Activated naive CD4-positive, alpha-beta T cell treated with anti-CD3 and anti-CD28 coated beads, Interleukin-2, amount 50 U/mL, for 16 hours (primary cell): ENCODE measurements around the gene SF1.

Experiments
- DNase-seq: peaks from one replicate; pipeline ENCODE4 v3.0.0-alpha.2; 2020

Gene SF1

DNA sequence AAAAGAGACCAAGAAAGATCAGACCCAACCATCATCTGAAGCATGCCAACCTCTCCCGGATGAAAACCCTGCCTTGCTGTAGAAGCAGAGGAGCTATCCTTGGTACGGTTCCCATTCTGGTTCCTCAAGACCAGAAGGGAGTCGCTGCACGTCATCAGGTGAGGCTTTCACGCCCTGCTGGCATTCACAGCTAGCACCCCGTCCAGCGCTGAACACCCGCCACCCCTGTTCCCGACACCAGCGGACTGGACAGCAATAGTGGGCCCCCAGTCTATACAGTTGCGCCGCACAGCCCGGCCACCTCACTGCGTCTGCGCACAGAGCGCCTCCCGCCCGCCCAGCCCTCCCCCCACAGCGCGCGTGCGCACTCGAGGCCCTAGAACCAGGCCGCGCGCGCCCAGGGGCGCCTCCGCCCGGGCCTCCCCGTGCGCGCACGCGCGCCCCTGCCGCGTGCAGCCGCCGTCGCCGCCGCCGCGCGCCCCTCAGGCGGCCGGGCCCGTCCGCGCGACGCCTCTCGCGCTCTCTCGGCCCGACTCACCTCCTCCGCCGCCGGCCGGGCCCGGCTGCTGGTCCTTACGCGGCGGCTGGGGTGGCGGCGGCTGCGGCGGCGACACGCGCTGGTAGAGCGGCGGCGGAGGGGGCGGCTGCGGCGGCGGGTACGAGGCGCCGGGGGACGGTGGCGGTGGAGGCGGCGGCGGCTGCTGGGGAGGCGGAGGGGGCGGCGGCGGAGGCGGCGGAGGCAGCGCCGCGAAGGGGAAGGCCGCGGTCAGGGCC is 706 bp downstream of the SF1 start:
- DNase-seq, result peak; percentile 83

DNA sequence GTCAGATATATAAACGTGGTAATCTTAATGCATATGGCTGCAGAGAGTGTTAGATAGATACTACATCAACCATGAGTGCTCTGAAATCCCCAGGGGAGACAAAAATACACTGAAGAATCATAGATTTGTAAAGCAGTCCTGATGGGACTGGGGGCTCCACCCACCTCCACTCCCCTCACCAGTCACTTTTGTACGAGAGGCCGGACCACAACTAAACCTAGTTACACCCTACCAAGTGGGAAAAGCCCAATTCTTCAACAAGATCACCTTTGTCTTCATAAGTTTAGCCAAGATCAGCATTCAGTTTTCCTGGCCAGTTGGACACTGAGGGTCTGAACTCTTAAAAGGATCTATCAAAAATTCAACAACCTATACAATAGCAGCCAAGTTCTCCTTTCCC is 1.5 kb downstream of the SF1 start:
- no peak for DNase-seq

DNA sequence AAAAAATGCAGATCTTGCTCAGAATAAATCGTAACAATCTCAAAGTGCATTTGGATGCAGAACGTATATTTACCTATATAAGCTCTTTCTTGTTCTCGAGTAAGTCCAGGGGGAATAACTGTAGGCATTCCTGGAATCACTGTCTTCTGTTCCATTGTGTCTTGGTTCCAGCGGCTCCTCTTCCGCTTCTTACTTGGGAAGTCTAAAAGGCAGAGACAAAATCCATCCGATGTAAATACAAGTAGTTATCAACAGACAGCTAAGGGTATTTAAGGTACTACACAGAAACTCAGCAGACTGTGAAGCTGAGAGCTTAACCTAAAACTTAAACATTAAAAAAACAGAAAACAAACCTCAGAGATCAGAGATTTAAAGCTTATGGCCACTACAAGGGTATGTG is 1.9 kb downstream of the SF1 start:
- no peak for DNase-seq

DNA sequence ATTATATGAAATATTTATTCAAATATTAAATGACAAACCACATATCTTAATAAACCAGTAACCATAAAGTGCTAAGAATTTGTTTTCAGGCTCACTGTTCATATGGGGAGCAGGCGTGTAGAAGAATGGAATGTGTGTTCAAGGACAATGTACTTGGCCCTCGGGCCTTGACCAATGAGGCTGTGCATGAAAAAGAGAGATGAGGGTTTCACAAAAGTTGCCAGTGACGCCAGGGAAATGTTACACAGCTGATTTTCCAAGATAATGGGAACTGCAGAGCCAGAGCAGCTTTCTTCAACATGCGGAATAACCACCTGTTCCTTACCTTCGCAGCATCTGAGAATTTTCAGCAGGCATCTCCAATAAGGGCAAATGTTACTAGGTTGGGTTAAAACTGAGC is 4.2 kb downstream of the SF1 start:
- no peak for DNase-seq

DNA sequence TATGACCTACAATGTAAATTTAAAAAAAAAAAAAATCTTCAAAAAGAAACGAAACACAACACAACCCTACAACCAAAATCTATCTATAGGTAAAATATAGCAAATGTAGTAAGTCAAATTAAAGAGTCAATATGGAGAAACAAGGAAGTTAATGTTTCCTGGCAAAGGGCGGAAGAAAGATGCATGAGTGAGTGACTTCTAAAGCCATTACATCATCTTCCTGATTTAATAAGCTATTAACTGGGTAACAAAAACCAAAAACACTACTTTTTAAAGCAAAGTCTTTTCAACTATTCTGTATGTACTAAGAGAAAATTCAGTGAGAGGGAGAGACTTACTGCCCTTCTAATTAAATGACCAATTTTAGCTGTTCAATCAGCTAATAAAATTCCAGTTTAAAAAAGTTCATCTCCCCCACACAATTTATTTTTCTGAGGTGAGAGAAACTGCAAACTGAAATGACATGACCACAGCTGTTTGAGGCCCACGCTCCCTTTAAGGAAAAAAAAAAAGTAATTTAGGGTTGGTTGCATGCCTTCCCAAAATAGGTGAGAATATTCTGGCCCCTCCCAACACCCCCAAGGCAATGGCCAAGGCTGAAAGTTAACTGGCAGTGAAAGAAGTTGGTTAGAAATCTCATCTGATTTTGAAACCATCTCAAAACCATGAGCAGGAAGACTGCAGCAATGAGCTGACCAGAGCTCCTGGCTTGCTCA is 5.9 kb downstream of the SF1 start:
- no peak for DNase-seq

DNA sequence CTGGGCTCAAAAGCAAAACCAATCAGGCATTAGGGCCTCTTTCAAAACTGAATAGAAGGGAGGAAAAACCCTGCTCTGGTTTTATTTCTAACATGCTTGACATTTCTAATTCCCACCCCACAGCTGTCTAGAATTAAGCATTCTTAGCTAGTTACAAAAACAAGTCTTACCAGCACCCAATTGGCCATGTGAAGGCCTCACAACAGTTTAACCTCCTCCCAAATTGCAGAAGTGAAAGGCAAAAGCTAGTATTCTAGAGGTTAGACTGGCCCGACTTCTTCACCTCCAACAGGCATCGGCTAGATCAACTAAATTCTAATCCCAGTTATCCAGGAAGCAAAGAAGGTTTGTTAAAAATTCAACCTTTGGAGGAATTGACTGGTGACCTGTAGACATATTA is 6.5 kb downstream of the SF1 start:
- DNase-seq, result no peak

DNA sequence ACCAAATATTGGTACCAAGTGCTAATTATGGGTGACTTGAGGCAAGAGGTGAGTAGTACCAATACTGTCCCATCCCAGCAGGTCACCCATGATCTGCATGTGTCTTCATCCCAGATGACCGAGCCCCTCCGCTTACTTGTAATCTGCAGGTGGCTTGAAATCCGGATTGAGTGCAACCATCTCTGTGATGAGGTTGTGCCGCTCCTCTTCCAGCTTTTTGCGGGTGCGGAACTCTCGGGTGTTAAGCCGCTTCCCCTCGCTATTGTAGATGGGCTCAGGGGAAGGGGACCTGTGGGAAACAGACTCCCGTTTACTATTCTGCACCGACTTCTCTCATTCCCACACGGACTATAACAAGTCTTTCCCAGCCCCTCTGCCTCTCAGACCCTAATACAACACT is 8.2 kb downstream of the SF1 start:
- DNase-seq, result no peak

DNA sequence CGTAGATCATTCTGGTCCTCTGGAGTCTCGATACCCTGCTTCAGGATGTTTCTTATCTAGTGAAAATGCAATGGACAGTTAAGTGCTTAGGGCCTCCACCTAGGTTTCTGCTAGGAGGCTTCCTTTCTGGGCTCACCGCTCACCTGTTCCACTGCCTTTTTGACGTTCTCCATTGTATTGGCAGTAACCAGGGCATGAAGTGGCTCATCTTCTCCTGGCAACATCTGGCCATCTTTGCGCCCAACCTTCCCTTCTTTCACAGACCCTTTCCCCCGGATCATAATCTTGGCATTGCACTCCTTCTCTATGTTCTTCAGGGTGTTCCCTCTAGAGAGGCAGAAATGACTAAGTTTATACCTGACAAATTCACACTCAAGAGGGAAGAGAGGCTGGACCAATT is 9.1 kb downstream of the SF1 start:
- no peak for DNase-seq

DNA sequence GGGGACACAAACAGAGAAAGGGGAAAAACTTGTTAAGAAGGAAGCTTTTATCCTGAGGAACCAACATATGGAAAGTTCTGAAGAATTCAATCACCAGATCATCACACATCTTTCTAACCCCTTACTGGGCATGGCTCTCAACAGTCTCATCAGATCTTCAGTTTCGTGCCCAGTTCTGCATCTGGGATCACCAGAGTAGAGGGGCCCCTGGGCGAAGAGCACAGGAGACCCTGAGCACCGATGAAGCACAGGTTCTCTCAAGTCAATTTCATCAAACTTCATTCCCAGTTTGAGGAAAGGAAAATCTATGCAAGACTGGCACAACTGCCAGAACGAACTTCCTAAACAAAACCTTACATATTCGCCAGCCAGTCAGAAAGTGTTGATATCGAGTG is 10.0 kb downstream of the SF1 start:
- DNase-seq, result no peak

DNA sequence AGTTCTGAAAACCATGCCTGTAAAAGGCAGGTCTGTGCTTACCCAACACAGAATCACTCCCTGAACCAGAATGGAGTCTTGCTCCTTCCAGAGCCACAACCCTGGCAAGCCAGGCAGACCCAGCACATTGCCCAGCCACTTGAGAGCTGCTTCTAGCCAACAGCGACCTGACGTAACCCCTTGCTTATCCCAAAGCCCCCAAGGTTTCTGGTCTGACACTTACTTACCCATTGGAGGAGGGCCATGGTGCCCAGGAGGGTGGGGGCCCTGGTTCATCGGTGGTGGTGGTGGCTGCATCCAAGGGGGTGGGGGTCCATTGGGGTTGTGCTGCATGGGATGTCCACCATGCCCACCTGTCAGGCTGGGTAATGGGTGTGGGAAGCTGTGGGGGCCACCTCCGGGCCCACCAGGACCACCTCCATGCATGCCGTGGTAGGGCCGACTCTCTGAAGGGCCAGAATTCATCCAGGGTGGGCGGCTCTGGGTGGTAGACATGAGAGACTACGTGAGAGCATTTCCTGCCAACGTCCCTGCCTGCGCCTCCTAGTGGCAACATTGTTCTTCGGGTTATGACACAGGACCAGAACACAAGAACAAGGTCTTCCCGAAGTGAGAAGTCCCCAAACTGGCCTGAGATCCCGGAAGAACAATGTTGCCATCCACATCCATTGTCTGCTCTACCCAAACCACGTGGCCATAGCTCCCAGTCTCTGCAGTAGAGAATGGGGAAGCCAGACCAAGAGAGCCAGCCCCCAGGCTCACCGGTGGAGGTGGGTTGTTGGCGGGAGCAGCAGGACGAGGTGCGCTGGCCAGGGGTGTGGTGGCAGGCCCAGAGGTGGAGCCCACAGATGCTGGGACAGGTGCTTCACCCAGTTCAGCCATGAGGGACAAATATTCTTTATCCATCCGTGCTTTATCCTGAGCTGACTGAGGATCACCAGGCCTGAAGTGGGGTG is 10.7 kb downstream of the SF1 start:
- DNase-seq, result peak; percentile 80

DNA sequence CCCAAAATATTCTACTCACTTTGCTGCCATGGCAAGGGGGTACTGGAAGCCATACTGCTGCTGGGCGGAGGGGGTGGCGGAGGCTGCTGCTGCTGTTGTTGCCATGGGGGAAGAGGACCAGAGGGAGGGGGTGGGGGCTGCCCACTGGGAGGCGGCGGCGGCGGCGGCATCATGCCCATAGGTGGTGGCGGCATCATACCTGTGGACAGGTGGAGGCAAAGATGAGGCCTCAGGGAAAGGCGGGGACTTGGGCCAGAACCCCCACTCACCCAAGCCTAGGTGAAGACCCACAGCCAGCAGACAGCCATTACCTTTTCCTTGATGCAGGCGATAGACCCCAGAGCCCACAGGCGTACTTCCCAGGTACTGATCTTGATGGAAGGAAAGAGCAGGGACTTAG is 11.5 kb downstream of the SF1 start:
- DNase-seq, result no peak

DNA sequence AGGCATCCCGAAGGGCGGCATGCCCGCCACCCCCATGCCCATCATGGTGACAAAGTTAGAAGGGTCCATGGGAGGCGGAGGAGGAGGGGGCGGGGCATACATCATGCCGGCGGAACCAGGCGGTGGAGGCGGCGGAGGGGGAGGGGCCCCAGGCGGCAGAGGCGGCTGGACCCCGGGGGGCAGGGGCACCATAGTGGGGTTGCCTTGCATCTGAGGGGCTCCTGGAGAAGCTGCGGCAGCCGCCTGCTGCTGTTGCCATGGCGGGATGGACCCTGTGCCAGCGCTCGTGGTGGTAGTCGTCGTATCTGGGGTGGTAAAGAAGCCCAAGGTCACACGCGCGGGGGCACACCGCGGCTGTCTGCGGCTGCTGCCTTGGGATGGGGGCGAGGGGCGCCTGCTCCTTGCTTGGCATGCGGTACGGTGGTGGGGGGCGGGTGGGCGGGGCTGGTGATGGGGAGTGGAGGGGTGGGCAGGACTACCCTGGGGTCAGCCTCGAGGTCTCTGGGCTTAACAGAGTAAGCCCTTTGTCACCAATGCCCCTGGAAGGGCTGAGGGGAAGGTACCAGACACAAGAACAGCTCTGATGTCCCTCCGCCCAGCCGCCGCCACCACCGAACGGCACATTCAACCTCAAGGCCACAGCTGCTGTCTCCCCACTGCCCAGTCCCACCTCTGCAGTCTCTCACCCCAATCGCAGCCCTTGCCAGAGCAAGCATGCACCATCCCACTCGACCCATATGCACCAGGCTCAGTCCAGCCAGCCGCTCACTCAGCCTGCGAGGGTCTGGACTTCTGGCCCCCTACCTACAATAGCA is 12.3 kb downstream of the SF1 start:
- no peak for DNase-seq

DNA sequence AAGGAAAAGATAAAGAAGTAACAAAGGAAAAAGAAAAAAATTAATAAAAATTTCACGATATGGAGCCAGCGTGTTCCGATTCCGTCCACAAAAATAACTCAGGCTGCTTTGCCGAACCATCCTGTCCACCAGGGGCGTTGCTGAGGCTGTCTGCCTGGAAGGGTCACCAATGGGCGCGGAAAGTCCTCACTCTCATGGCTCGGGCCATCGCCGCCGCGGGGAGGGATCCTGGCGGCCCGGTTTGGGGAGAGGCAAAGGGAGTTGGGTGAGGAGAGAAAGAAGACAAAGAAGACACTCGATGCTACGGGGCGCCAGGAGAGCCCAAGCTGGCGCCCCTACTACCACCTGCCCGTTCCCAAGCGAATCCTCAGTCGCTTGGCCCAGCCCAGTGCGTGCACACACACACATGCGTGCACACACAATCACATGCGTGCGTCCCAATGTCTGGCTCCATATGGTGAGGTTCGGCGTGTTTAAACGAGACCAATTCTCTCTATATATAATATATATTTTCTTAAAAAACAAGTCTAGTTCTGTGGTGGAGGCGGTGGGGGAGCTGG is 13.0 kb downstream of the SF1 start:
- no peak for DNase-seq

DNA sequence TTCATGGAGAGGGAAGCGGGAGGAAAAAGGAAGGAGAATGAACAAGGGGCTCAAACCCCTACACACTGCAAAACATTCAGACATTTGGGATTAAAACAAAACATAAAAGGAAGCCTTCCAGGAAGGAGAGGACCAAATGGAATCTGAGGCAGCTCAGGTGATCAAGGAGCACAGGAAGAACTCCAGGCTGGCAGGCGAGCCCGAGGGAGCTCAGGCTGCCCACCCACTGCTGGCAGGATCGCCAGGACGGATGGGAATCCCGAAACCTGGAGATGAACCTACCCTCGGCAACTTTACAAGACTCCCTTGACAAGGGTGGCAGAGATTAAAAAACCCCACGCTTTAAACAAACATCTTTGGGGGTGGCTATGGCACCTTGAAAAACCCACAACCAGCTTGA is 13.6 kb downstream of the SF1 start:
- no peak for DNase-seq

DNA sequence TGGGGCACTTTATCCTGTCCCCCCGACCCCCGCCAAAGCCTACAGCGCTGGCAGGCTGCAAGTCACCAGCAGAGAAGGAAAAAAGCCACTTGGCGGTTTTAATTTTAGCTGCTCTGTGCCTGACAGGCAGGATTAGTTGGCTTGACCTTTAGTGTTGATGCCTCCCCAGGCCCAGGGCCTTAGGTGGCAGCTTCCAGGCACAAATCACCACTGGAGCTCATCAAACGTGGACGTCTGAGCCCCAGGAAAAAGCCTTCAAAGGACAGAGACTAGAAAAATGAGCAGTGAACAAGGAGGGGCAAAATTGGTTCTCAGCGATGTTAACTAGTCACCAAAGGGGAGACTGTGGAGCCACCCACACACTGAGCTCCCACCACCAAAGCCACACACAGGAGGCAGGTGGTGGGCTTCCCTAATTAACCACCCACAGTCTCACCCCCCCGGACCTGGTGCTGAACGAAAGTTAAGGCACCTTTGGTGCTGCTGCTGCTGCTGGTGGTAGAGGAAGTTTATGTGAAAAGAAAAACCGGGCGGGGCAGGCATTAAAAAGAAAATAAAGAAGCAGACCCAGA is 14.2 kb downstream of the SF1 start:
- peak; percentile 55 for DNase-seq

DNA sequence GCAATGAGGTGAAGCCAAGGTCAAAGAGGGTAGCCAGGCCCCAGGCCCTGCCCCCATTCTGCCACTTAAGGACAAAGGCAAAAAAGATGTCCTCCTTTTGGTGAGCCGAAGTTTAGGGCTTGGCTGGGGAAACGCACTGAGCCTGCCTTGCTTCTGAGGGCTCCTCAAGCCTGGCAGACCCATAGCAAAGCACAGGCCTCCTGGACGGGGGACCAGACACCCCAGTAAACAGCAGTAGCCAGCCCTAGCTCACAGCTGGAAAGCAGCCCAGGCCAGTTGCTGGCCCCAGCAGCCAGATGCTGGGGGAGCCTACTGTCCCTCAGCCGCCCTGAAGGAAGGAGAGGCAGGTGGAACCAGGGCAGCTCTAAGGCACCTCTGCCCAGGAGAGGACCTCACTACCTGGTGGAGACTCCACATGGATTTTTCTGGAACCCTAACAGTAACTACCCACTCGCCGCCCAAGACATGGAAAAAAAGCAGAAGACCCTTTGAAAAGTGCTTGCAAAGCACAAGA is 14.8 kb downstream of the SF1 start:
- DNase-seq, result no peak

DNA sequence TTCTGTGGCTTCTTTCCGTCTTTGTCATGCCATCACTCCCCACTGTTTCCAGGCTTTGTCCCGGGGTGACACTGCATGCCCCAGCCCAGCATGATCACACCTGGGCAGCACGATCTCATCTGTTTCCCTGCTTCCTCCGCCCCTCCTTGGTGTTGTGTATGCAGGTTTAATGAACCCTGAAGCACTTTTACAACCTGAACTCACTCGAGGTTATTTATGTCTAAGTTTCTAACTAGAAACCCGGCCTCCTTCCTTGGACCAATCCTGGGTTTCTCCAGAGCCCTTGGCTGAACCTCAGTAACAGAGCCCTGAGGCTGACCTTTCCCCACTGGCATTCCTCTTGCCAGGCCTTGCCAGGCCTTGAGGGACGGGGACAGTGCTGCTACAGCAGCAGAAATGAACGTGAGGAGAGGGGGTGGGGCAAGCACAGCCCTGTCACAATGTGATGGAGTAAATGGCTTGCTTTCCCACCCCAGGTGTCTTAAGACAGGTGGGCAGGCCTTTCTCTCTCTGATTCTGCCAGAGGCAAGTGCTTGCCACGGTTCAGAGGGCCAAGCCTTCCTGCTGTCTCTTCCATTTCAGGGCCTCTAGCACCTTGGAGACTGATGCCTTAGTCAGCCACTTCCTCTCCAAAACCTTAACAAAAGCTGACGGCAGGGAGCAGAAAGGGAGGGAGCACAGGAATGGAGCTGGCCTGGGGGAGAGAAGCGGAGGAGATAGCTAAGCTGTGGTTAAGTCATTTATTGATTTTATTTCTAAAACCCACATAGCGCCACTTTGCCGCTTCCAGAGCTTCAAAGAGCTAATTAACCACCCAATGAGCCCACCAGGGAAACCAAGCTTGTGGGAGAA is 15.4 kb downstream of the SF1 start:
- no peak for DNase-seq

DNA sequence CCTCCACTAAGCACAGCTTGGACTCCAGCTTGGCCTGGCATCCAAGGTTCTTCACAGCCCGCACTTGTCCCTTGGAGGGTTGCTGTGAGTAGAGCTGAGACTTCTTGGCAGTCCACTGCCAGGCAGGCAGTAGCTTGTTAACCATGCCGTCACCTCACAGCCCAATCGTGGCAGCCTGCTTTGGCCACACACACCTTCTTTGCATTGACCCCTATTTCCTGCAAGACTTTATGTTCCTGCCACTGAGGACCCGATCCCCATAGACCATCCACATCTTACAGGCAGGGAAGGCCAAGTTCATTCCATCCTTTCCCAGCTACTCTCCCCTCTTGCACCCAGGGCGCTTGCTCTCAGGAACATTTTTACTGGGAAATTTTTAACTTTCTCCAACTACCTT is 16.1 kb downstream of the SF1 start:
- DNase-seq, result no peak

DNA sequence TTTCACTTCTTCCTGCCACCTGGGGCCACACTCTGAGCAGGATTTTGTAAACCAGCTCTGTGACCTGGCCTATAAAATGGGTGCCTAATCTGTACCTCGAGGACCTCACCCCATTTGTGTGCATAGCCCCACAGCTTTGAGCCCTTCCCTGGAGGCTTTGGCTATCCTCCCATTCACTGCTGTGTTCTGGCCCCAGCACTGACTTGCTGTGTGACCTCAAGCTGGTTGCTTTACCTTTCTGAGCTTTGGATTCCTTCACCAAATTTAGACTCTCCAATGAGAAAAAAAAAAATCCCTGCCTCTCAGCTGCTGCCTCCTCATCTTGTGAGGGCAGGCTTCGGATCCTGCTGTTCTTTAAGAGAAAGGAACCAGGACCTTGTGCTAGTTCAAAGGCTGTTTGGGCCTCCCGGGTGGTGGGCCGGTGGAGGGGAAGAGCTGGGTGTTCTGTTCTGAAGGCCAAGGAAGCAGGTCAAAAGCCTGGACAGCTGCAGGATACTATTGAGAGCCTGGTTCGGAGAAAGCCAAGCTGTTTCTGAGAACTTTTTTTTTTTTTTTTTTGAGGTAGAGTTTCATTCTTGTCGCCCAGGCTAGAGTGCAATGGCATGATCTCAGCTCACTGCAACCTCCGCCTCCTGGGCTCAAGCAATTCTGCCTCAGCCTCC is 17.5 kb downstream of the SF1 start:
- DNase-seq, result no peak
